Measurements from ENCODE around the gene KLHL12. TPM values are rescaled to one million over a fixed set of nuclear protein-coding genes. Genes with fewer than 3 reads are reported as not detected.

KLHL12 gene
- total and polyA plus RNA-seq, 2 of the 8 experiments (the other 6 are each of a cell fraction or from before 2014, with no cell fraction given) = 27.2 to 33.3 TPM

- no peak for TF ChIP-seq MAFK (IDR thresholded peaks at IDR 0.05; ENCODE audit: low read depth, low read length)
- TF ChIP-seq CHD7 (IDR thresholded peaks at IDR 0.05; ENCODE audit: insufficient replicate concordance, low read length) = no peak
- TF ChIP-seq KDM1A (IDR thresholded peaks at IDR 0.05; ENCODE audit: borderline replicate concordance, low read length) = no peak
Observed at GRCh38 chr1:202892501-202892900, 34.5 kb downstream of the KLHL12 start (continued).
